HG03565 (cell line): ENCODE measurements around the gene PTPRD.

ENCODE experiments used
- ATAC-seq: cut with Tn5 transposase; IDR thresholded peaks from one replicate; pipeline ENCODE4 v1.9.1; 2021; ENCODE audit warnings: mild to moderate bottlenecking, moderate library complexity; ENCODE audit not compliant: unreplicated experiment

Gene PTPRD

DNA sequence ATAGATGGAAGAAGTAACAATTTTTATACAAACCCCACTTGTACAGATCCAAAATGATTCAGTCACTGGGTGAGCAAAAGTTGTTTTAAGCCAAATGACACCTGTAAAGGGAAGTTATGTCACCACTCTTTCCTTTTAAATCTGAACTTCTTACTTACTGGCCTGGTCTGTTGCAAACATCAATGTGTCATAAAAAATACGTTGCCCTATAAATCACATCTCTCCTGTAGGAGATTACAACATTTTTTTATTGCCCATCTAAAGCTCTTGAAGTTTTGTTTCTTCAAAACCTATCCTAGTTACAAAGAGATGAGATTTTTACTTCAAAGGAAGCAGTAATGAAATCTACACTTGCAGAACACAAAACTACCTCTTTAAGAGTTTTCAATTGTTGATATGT, 1725.4 kb downstream of the PTPRD start:
- ATAC-seq, result no peak

DNA sequence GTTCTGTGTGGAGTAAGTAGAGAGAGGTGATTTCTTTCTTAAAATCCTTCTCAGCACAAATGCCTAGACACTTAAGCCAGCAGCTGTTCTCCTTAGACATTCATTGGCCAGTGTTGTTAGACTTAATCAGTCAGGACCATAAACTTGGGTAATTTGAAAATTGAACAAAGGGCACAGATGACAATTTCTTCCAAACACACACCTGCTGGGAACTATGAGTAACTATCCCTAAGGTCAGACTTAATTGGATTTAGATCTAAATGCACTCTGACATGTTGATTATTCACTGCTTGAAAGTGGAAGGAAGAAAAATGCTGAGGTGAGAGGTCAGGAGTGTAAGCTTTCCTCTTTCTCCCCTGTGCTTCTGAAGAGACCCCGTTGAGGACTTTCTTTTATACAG, 1729.5 kb downstream of the PTPRD start:
- no peak for ATAC-seq

DNA sequence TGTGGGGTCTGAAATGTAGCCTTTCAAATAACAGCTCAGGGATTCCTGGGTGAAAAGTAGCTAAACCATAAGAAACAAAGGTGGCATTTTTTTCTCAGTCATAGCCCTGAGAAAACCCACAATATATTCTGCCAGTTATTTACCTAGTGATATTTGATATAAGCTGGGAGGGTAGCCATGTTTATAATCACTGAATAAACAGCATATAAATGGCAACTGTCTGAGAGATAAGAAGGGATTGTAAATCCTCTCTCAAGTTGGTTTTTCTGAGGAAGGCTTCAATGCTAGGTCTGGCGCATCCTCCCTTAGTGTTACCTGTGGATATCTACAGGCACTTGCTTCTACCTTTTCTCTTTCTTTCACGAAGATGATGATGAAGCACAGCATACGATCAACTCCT, 1732.7 kb downstream of the PTPRD start:
- no peak for ATAC-seq

DNA sequence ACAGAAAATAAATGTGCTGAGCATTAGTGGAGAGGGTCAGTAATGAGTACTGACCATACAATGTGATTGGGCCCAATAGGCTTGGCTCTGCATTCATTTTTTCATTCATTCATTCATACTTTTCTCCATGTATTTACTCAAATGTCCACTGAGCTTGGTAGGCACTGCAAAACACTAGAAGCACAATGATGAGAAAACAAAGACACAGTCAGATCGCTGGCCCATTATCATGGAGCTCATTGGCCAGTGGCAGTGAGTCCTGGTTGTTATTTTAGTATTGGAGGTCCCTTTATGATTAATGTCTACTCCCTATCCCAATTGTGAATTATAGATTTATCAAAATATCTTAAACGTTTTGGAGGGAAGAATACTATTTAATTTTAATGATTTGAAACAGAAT, 1733.5 kb downstream of the PTPRD start:
- ATAC-seq, result no peak

DNA sequence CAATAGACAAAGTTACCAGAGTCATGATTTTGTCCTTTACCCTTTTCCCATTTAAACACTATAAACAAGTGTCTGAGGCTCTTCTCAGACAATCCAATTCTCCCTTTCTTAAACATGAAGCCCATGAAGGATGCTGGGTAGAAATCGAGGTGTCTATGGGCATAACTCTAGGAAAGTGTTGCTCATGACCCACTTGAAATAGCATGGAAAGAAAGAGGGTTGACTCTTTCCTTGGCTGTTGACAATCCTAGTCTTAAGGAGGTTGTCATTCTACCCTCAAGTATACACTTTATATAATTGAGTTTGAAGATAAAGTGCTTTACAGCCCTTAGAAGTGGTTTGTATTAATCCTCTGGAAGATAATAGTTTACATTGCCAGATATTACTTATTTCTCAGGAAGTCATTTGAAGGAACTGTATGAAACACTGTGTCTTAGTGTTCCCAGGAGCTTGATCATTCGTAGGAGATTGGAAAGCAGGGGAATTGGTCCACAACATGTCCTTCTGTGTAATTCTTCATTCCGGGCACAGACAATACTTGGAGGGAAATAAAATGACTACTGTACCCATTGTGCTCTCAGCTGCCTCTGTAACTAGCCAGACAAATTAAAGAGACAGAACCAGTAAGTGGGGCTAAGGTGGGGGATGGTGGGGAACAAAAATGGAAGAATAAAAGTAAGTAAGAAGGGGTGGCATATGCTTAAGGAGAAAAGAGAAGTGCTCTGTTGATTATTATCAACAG, 1734.9 kb downstream of the PTPRD start:
- ATAC-seq, result no peak

DNA sequence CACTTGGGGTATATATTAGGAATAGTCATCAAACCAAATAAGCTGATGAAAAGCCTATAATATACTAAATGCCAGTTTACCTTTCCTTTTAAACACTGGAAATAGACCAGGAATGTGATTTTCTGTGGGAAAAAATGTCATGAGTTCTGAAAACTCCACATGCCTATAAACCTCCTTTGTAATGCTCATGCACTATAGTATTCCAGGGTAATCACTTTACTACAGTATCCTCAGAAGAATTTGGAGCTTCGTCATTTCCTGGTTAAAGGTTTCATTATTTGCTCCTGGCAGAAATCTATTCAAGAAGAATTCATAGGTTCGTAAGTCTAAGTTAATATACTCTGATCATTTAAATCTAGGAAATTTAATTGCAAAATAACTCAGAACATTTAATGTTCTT, 1736.5 kb downstream of the PTPRD start:
- no peak for ATAC-seq

DNA sequence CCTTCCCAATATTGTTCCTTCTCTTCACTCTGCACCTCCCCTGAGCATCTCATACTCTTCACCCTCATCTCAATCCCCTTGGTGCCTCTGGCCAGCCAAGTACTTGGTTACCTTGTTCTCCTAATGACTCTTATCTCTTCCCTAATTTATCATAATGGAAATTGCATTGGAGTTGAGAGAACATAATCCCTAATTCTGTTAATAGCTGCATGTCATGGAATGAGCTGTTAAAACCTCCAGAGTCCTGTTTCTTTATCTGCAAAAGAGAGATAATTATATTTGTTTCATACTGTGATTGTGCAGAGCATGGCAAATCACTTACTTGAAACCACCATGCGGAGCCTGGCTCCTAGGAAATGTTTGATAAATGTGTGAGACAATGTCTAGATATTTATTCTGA, 1738.3 kb downstream of the PTPRD start:
- ATAC-seq, result no peak

DNA sequence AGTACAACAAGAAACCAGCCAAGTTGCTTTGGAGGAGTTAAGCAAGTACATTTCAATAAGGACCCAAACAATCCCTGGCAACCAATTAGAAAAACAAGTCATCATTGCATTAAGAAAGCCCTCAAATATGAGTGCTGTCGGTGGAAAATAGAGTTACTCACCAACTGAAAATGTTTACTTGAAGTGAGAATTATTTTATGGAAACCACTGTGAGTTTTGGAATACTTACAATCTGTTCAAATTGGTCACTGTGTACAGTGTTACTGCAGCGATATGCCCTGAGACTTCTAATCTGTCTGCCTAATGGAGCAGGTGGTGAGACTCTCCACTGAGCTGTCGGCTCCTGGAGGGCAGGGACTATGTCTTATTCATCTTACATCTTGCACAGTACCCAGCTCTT, 1740.0 kb downstream of the PTPRD start:
- ATAC-seq, result no peak

DNA sequence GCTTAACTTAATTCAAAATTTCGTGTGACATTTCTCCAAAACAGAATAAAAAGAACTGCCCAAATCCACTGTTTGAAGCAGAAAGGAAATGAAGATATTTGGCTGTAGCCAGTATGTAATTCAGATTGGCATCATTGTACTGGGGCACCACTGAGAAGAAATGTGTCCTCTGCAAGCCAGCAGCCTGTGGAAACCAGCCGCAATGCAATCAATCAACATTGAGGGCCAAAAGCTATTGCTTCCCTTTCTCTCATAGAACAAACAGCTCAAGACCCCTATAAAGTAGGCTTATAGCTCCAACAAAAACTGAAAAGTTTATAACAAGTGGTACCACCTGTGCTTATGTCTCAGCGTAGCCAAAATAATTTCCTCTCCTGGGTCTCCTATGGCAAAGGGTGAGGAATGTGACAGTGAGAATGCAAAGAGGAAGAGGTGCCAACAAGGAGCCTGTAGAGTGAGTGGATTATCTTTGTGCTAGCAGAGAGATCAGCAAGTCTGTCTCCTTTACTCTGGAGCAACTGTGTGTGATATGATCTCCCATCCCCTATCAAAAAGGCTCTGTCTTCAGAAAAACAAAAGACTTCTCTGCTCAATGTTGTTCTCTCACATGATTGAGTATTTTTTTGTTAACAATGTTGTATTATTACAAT, 1740.9 kb downstream of the PTPRD start:
- no peak for ATAC-seq

DNA sequence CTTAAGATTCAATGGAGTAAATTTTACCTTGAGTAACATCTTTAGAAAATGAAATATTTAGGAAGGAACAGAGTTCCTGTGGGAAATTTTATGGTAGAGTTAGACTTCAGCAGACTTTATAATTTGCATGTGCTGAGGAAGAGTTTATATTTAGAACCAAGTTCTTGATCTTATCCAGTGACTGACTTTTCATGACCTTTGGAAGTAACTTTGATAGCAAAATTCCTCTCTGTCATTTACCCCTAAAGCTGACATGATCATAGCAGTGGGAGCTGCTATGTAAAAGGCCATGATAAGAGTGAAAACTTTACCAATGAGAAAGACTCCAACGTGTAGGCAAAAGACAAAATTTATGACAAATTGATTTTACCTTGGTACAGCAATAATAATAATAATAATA, 1741.4 kb downstream of the PTPRD start:
- no peak for ATAC-seq

DNA sequence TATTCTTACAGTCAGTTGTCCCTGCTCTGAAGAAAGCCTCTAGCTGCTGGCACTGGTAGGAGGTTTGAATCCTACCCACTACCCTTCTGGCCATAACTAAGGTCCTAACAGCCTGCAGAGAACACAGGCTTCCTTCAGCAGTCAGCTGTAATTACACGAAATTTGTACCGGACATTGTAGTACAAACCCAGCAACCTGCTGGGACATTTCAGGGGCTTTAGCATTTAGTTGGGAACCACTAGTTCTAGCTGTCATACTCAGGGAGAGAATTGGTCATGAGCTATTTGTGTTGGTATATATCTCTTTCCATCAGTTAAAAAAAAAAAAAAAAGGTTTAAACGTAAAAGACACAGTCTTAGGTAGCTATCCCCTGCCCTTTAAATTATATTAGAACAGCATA, 1743.0 kb downstream of the PTPRD start:
- no peak for ATAC-seq

DNA sequence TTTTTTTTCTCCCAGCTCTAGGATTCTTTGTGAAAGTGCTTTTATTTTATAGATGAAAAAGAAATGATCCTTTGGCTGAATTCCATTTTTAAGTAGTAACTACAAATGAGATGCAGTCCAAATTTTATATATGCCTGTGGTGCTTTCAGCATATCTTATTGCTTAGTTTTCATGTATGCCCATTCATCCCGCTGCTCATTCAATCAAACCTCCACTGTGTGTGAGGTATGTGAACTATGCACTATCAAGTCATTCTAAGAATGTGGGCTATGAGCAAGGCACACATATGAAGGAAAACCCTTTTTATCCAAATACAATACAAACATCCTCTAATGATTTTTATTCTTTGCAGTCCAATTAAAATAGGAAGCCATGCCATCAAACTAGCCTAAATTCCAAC, 1744.2 kb downstream of the PTPRD start:
- ATAC-seq, result no peak

DNA sequence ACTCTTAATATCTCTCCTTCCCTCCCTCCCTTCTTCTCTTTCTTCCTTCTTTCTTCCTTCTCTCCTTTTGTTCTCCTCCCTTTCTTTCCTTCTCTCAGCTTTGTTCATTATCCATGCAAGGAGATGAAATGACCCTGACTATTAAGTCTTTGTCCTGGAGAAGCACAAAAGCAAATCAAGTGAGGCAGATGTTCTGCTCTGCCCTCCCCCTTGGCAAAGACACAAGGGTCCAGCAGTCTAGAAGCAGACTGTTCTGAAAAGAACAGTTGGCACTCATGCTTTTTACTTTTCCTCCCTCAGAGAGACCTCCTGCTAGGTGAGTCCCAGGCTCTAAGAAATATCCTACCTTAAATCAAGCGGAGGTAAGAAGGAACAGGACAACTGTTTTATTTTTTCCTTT, 1745.7 kb downstream of the PTPRD start:
- ATAC-seq, result no peak

DNA sequence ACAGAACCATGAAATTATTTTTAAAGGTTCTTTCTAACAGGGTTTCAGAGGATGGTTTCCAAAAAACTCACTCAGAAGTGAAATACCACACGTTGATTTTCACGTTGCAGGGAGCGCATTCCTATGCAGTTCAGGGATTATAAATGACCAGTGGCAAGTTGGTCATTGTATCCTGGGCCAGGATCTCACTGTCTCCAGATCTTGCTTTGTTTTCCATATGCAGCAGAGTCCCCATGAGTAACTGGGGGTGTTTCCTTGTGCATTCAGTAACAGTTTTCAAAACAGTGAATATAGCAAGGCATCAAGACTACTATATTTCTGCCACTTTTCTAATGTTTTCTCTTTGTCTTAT, 1748.3 kb downstream of the PTPRD start:
- no peak for ATAC-seq

DNA sequence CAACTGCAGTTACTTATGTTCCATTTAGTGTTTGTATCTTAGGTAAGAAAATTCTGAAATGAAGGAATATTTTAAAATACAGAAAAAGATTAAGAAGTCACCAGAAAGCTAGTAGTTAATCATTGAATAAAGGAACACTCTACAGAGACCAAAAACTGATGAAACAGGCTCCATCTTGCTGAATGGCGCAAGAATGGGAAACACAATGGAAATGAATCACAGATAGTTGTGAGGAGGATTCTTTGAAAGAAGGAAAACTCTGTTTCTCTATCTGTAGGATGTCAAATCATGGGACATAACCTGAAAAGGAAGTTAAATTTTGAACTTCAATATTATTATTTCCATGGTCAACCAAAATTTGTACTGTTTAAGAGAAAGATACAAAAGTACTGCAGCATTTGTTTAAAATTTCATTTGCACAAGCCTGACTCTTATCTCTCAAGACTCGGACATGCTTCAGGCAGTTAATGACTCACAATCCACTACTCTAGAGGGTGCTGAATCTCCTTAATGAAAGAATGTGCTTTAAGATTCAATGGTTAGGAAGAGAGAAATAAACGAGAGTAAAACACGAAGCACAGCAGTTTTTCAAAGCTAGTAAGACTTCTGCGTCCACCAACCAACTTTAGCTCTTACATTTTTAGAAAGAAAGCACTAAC, 1748.8 kb downstream of the PTPRD start:
- no peak for ATAC-seq

DNA sequence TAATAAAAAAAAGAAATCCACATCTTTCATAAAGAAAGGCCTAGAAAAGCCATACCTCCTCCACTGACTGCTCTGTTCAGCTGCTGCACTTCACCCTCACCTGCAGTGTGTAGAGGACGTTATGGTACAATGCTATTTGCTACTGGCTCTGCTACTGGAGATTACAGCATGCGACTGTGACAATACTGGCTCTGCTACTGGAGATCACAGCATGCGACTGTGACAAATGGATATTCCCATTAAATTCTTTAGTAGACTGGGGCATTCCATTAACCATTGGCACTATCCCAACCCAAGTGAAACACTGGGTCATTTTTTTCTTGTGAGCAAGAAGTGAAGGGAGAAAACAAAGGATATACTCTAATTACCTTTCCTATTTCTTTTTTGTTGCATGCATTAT, 1749.7 kb downstream of the PTPRD start:
- ATAC-seq, result no peak

DNA sequence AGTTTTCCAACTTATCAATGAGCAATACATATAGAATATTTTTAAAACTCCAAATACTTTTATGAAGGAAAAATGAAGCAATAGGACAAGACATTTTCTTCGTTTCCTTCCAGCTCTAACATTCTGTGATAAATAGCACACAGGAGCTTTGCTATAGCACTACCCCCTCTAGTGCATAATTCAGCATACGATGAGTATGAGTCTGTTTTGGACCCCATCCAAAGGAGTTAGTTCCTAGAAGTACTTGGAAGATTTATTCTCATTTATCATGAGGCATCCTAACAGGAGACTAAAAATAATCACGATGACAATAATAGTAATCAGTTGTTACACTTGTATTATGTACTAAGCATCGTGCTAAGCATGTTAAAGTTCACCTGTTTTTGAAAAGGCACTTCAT, 1751.9 kb downstream of the PTPRD start:
- ATAC-seq, result no peak

DNA sequence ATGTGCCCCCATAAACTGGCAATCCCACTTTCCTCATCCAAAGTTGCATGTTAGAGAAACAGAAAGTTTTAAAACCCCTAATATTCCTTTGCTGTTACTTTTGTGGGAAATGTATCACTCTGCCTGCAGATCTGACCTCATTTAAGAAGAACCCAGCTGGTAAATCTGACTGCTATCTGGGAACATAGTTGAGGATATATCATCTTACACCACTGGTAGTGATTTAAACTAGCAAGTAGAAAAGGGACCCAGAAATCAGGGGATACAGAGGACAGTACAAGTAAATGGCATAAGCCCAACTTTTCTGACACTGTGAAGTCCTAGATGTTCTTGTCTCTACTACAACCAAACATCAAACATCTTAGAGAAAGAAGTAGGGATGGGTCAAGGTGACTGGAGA, 1752.7 kb downstream of the PTPRD start:
- ATAC-seq, result no peak

DNA sequence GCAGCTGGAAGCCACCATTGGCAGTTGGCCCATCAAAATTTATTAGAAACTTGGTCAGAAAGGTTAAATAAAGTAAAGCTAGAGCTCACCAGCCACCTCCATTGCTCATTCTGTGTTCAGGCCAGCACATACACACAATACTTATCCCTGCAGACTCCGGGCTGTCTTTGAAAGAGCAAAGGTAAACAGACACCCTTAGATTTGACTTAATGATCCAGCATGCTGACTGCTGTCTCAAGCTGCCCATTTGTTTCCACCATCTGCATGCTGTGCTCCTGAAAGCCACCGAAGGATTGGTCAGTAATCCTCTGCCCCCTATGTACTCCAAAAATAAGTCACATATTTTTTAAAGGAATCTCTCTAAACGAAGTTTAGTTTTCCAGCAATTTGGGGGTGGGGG, 1753.4 kb downstream of the PTPRD start:
- no peak for ATAC-seq

DNA sequence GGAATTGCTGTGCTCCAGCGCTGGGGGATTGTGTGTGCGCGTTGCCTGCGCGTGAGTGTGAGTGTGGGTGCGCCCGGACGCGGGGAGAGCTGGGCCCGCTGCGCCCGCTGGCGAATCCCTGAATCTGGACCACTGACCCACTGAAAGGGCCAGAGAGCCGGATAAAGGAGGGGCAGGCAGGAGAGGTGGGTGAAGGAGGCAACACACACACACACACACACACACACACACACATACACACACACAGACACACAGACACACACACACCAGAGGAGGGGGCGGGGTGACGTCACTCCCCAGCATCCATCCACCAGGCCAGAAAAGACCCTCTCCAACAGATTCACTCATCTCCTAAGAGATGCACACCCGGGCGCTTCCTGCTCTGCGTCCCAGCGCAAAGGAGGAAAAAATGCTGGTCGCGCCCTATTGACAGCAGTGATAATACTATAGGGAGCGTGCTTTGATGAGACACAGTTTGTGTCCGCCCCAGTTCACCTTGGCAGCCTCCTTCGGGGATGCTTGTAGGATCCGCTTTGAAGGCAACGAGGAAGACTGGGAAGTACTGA, 1754.1 kb downstream of the PTPRD start:
- ATAC-seq, result no peak

DNA sequence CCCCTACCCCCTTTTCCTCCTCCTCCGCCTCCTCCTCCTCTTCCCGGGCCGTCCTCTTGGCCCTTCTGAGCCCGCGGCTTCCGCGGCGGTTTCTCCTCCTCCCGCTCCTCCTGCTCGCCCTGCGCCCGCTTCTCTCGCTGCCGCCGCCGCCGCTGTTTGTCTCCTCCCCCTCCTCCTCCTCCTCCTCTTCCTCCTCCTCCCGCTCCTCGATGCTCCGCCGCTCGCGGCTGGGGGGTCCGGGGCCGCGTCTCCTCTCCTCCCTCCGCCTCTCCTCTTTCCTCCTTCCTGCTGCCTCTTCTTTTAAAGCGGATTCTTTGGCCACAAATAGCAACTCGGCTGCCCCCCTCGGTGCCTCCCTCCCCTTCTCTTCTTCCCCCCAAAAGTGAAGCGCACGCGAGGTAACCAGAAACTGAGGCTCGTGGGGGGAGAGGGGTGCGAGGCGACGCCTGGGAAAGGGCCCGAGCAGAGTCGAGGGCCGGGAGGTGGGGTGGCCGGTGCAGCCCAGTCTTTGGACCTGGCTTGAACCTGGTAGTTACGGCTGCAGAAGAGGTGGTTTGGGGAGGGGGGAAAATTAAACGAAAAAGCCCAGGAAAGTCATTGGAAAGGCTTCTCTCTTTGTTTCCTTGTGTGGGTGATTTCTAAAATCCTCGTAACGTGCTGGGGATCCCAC, 1754.7 kb downstream of the PTPRD start:
- no peak for ATAC-seq
